ENCODE data around the gene PLA2G15. TPM values are rescaled to one million over a fixed set of nuclear protein-coding genes. Genes with fewer than 3 reads are reported as not detected.

The PLA2G15 gene
- total RNA-seq, 1 donor from 2014 or later: 25.9 TPM

DNA sequence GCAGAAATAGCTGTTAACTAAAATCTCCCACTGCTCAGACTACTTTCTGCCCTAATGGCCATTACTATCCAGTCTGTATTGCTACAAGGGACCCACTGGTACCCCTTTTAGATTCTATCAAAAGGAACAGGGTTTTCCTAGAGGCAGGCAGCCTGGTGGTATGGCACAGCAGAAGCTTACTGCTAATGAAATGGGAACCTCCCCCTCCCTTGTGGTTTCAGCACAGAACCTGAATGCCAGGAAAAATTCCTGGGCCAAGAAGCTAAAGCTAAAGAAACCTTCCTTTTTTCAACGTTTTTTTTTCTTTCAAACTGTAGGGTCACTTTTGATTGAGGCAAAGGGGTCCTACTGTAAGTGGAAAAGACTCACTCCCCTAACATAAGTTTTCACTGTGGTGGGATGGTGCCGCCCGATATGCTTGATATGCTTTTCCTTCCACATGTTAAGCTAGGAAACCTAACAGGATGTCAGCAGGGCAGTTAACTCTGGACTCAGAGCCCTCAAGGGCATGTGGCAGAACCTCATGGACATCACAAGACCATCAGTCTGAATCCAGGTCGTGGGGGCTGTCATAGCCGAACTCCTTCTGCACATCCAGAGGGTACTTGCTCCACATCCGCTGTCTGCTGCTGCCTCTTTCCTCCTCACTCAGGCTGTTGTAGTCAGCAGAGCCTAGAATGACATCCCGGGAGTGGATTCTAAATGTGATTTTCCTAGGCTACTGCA lies 55.7 kb downstream of the PLA2G15 start:
- H3K27ac Mint-ChIP-seq (ENCODE audit: unreplicated experiment): no peak overlapping the region
- H3K4me3 Mint-ChIP-seq (ENCODE audit: unreplicated experiment): no peak overlapping the region
- no peak for DNase-seq (ENCODE audit: extremely low spot score, unreplicated experiment)
- no peaks in the 10 kb centered on the region for H3K4me1 Mint-ChIP-seq (ENCODE audit: unreplicated experiment)
- H3K27me3 Mint-ChIP-seq (ENCODE audit: unreplicated experiment): no peaks in the 10 kb centered on the region
- no peaks in the 10 kb centered on the region for H3K9me3 Mint-ChIP-seq (ENCODE audit: unreplicated experiment)
- TF ChIP-seq, protein P1, sequence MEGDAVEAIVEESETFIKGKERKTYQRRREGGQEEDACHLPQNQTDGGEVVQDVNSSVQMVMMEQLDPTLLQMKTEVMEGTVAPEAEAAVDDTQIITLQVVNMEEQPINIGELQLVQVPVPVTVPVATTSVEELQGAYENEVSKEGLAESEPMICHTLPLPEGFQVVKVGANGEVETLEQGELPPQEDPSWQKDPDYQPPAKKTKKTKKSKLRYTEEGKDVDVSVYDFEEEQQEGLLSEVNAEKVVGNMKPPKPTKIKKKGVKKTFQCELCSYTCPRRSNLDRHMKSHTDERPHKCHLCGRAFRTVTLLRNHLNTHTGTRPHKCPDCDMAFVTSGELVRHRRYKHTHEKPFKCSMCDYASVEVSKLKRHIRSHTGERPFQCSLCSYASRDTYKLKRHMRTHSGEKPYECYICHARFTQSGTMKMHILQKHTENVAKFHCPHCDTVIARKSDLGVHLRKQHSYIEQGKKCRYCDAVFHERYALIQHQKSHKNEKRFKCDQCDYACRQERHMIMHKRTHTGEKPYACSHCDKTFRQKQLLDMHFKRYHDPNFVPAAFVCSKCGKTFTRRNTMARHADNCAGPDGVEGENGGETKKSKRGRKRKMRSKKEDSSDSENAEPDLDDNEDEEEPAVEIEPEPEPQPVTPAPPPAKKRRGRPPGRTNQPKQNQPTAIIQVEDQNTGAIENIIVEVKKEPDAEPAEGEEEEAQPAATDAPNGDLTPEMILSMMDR (IDR thresholded peaks at IDR 0.05): no peak
- peaks cover 35% of the 10 kb centered on the region for H3K36me3 Mint-ChIP-seq (ENCODE audit: unreplicated experiment)

DNA sequence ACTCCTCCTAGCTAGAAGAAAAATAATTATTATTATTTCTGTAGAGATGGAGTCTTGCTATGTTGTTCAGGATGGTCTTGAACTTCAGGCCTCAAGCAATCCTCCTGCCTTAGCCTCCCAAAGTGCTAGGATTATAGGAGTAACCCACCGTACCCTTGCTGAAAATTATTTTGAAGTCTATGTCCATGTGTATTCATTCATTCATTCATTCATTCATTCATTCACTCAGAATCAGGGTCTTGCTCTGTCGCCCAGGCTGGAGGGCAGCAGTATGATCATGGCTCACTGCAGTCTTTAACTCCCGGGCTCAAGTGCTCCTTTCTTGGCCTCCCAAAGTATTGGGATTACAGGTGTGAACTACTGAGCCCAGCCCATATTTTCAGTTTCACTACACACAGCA lies 61.5 kb downstream of the PLA2G15 start:
- H3K4me1 Mint-ChIP-seq (ENCODE audit: unreplicated experiment): peaks cover 18% of the 10 kb centered on the region

DNA sequence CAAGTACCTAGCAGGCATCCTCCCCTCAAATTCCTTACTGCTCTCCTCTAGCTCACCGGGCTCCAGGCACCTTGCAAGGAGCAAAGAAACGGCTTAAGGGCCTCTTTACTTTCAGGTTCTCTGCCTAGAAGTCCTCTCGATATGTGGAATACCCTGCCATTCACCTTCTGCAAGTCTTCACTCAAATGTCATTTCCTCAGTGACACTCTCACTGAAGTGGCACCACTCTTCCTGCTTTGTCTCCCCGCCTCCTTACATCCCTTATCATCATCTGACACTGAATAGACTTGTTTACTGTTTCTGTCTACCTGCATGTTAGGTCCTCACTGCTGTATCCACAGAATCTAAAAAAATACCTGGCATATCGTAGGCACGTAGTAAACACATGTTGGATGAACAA lies 64.6 kb downstream of the PLA2G15 start:
- DNase-seq (ENCODE audit: extremely low spot score, unreplicated experiment): no peak

More for the DNA sequence above, 61.5 kb downstream of the PLA2G15 start:
- no peaks in the 10 kb centered on the region for H3K27me3 Mint-ChIP-seq (ENCODE audit: unreplicated experiment)
- TF ChIP-seq, protein P1 (IDR thresholded peaks at IDR 0.05): no peak
- no peak overlapping the region for H3K4me3 Mint-ChIP-seq (ENCODE audit: unreplicated experiment)
- no peak overlapping the region for H3K27ac Mint-ChIP-seq (ENCODE audit: unreplicated experiment)
- peaks cover 24% of the 10 kb centered on the region for H3K36me3 Mint-ChIP-seq (ENCODE audit: unreplicated experiment)
- DNase-seq (ENCODE audit: extremely low spot score, unreplicated experiment): no peak
- no peaks in the 10 kb centered on the region for H3K9me3 Mint-ChIP-seq (ENCODE audit: unreplicated experiment)

DNA sequence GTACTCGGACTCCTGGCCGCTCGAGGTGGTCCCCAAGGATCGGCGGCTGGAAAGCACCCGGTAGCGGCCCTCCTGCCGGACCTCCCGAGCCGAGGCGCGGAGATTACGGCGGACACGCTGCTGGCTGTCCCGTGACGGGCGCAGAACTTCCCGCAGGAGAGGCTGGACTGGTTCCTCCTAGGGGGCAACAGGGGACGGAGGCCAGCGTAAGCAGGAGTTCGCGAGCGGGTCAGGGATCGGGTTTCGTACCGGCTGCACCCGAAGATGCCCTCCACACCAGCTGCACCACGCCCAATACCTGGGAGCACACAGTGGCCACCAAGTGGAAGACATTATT lies 65.2 kb downstream of the PLA2G15 start:
- peak; percentile 85 for DNase-seq (ENCODE audit: extremely low spot score, unreplicated experiment)
- peak overlapping the region; percentile 97 for H3K27ac Mint-ChIP-seq (ENCODE audit: unreplicated experiment)
- H3K4me1 Mint-ChIP-seq (ENCODE audit: unreplicated experiment): peaks cover 27% of the 10 kb centered on the region
- peaks cover 10% of the 10 kb centered on the region for H3K36me3 Mint-ChIP-seq (ENCODE audit: unreplicated experiment)
- TF ChIP-seq, protein P1 (IDR thresholded peaks at IDR 0.05): no peak
- H3K9me3 Mint-ChIP-seq (ENCODE audit: unreplicated experiment): no peaks in the 10 kb centered on the region
- H3K4me3 Mint-ChIP-seq (ENCODE audit: unreplicated experiment): peak overlapping the region; percentile 98
- H3K27me3 Mint-ChIP-seq (ENCODE audit: unreplicated experiment): no peaks in the 10 kb centered on the region

More for the DNA sequence above, 64.6 kb downstream of the PLA2G15 start:
- Mint-ChIP-seq H3K27me3 (ENCODE audit: unreplicated experiment) (no peaks in the 10 kb centered on the region), H3K4me1 (ENCODE audit: unreplicated experiment) (peaks cover 27% of the 10 kb centered on the region), H3K27ac (ENCODE audit: unreplicated experiment) (peak overlapping the region; percentile 97), H3K36me3 (ENCODE audit: unreplicated experiment) (peaks cover 8% of the 10 kb centered on the region), H3K4me3 (ENCODE audit: unreplicated experiment) (peak overlapping the region; percentile 98), H3K9me3 (ENCODE audit: unreplicated experiment) (no peaks in the 10 kb centered on the region)
- TF ChIP-seq, protein P1 (IDR thresholded peaks at IDR 0.05): no peak

Small RNA genes within 50 kb of the gene (microRNA-seq; reads per million reads assigned to microRNA genes)
- not detected for gene MIR6773 (ENCODE audit: unreplicated experiment)

Other genes starting within 250 kb of the PLA2G15 start
- not detected in 2 replicates for gene DPEP2, start 245.9 kb upstream of the PLA2G15 start, total RNA-seq
- gene DPEP2NB, start 229.5 kb upstream of the PLA2G15 start, total RNA-seq: not detected in 2 replicates
- 7.5 and 8.8 TPM in 2 replicates for gene DDX28, start 222.1 kb upstream of the PLA2G15 start, total RNA-seq
- gene DUS2, start 222.1 kb upstream of the PLA2G15 start, total RNA-seq: 13.6 and 17.2 TPM in 2 replicates
- gene NFATC3, start 160.0 kb upstream of the PLA2G15 start, total RNA-seq: 42.0 and 42.3 TPM in 2 replicates
- 0.16 and 0.24 TPM in 2 replicates for gene ESRP2, start 9.2 kb upstream of the PLA2G15 start, total RNA-seq
- 50.7 and 52.9 TPM in 2 replicates for gene SLC7A6, start 19.2 kb downstream of the PLA2G15 start, total RNA-seq
- gene SLC7A6OS, start 65.6 kb downstream of the PLA2G15 start, total RNA-seq: 14.2 and 18.4 TPM in 2 replicates
- 38.4 and 43.5 TPM in 2 replicates for gene PRMT7, start 65.6 kb downstream of the PLA2G15 start, total RNA-seq
- not detected in 2 replicates for gene SMPD3, start 203.1 kb downstream of the PLA2G15 start, total RNA-seq